LoVo (cell line): ENCODE measurements around the gene BTBD6.

ENCODE experiments used
- DNase-seq: peaks from one replicate; pipeline ENCODE4 v3.0.0-alpha.2; 2016; ENCODE audit warnings: low spot score

BTBD6 gene

DNA sequence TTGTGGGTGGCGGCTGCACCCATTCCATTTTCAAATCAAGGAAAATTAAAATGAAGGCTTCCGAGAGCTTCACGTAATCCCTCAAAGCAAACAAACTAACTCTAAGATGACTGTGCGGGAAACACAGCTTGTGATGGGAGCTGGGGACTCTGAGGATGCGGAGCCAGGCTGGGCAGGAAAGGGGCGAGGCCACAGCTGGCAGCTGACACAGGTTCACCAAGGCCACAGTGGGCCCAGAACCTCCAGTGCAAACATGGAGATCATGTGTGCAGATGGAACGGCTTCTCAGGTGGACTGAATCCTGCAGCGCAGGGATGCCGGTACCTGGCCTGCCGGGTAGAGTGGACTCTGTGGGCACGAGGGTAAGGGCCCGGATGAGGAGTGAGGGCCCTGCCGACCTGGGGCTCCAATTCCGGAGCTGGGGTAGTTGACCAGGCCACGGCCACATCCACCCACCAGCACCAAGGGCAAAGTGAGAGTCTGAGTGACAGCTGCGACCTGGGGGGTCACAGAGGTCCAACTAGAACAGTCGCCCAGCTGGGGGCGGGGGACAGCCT, 19.2 kb upstream of the BTBD6 start:
- DNase-seq, result no peak

DNA sequence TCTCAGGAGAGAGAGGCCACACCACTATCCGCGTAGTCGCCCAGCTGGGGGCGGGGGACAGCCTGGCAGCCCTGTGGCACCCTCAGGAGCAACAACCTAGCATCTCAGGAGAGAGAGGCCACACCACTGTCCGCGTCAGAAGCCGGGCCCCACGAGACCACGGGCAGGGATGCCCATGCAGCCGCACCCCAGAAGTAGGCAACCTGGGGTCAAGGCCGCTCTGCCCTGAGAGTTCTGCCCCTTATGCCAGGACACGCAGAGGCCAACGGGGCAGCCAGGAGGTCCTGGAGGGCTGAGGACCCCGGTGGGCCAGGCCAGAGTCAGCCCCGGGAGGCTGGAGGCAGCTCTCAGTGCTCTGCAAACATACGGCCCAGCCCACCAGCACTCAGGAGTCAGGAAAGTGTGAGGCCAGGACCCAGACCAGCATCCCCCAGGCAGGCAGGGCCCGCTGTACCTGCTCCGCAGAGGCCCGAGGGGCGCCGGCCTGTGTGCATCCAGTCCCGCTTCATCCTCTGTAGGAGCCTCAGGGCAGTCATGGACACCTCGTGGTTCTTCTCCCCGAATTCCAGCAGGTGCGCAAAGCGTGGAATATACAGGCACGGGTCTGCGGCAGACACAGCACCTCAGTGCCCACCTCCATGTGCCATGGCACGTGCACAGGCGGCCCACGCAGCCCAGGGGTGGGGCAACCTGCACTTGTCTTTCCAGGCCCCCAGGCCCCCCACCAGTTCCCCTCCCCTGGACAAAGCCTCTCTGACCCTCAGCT, 7.3 kb upstream of the BTBD6 start:
- DNase-seq, result no peak

DNA sequence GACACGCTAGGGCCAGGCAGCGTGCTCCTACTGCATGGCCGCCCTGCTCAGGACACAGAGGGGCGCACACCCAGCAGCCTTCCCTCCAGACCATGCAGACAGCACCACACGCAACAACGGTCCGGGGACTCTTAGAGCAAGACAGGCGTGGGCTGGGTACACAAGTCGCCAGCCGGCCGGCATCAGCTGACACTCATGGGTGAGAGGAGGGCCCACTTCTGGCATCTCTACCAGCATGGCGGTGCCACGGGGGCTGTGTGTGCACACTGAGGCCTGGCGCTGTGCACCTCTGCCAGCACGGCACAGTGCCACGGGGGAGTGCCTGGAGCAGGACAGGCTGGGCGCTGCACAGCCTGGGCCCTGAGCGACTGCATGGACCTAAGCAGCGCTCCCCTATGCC, 6.7 kb upstream of the BTBD6 start:
- no peak for DNase-seq

DNA sequence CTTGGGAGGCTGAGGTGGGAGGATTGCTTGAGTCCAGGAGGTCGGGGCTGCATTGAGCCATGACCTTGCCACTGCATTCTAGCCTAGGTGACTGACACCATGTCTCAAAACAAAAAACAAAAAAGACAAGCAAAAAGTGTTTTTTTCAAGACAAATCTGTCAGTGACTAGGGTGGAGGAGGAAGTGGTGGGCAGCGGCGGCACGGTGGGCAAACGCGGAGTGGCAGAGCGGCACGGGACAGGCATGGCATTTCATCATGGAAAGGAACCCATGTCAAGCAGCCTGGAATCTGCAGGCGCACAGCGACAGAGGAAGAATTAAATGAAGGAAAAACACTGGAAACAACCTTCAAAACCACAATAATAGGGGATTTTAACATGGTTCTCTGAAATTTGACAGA, 4.0 kb upstream of the BTBD6 start:
- no peak for DNase-seq

DNA sequence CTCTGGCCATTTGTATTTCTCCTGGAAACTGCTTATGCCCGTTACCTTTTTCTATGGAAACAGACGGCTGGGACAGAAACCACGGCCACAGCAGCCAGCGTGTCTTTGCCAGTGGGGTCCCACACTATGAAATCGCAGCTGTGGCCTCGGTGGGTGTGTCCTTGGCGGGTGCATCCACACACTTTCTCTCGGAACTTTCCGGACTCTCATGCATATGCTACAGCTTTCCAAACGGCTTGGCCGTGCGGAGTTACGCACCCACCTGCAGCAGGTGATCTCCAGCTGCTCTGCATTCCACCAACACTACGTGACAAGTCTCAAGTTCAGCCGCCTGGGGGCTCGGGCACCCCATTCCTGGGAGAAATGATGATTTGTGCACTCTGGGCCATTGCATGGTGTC, 1.3 kb upstream of the BTBD6 start:
- DNase-seq, result no peak

DNA sequence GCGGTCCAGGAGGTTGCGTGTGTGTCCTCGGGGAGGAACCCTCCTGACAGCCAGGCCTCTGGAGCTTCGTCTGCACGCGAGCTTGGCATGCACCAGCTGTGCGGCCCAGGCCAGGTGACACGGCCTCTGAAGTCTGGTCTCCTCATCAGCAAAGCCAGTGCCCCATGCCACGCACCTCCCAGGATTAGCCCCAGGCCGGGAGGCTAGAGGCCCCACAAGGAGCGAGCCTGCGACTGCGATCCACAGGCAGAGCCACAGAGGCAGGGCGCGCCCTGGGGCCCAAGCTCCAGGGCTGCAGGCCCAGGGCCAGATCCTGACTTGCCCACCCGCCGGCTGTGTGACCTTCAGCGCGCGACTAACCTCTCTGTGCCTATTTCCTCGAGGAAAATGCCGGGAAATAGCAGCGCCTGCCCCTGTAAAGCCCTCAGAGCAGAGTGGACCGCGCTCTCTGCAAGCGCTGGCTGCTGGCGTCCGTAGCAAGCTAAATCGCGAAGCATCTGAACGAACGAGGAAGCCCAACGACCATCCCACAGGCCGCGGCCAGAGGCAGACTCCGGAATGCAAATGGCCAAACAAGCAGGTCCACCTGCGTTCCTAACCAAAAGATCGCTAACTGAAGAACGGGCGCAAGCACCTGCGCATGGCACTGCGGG, 492 bp upstream of the BTBD6 start:
- no peak for DNase-seq

DNA sequence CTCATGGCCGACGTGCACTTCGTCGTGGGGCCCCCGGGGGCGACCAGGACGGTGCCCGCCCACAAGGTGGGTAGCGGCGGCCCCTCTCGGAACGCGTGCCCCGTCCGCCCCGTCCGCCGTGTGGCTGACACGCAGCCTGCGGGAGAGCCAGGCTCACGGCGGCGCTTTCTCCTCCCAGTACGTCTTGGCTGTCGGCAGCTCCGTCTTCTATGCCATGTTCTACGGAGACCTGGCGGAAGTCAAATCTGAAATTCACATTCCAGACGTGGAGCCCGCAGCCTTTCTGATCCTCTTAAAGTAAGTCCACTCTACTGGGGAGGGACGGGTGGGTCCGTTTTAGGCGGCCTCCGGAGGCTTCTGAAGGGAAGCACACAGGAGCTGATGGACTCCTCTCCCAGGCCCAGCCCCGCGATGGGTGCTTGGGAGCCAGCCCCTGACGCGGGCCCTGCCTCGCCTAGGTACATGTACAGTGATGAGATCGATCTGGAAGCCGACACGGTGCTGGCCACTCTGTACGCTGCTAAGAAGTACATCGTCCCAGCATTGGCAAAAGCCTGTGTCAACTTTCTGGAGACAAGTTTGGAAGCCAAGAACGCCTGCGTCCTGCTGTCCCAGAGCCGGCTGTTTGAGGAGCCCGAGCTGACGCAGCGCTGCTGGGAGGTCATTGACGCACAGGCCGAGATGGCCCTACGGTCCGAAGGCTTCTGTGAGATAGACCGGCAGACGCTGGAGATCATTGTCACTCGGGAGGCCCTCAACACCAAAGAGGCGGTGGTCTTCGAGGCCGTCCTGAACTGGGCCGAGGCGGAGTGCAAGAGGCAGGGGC, 1.1 kb downstream of the BTBD6 start:
- peak; percentile 22 for DNase-seq

DNA sequence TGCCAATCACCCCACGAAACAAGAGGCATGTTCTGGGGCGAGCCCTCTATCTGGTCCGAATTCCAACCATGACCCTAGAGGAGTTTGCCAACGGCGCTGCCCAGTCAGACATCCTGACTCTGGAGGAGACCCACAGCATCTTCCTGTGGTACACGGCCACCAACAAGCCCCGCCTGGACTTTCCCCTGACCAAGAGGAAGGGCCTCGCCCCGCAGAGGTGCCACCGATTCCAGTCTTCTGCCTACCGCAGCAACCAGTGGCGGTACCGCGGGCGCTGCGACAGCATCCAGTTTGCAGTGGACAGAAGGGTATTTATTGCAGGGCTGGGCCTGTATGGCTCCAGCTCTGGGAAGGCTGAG, 1.7 kb downstream of the BTBD6 start:
- DNase-seq, result no peak

DNA sequence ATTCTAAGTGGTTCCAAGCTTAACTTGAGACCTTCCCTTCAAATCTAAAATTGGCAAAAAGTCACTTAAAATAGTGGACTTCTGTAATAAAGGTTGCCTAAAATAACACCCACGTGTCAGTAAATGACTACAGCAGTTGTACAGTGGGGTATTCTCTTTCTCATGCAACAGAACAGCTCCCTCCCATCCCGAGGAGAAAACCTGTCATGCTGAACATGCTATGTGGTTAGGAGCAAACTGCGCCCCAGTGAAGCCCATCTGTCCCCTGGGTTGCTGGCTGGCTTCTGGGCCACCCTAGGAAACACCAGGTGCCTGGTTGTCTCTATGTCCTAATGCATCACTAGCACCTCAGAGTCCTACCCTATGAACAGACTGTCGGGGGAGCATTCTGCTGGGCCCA, 2.7 kb downstream of the BTBD6 start:
- DNase-seq, result no peak

DNA sequence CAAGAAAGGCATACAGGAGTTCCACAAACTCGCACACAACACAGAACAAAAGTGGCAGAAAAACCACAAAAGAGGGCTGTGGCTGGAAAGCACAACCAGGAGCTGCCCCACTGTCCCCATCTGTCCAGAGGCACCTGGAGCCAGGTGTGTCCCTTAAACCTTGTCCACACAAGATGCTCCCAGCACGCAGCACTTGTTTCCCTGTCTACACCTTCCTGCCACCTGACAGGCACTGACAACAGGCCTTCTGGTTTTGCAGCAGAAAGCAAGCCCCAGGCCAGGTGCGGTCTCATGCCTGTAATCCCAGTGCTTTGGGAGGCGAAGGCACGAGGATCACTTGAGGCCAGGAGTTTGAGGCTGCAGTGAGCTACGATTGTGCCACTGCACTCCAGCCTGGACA, 3.6 kb downstream of the BTBD6 start:
- no peak for DNase-seq

DNA sequence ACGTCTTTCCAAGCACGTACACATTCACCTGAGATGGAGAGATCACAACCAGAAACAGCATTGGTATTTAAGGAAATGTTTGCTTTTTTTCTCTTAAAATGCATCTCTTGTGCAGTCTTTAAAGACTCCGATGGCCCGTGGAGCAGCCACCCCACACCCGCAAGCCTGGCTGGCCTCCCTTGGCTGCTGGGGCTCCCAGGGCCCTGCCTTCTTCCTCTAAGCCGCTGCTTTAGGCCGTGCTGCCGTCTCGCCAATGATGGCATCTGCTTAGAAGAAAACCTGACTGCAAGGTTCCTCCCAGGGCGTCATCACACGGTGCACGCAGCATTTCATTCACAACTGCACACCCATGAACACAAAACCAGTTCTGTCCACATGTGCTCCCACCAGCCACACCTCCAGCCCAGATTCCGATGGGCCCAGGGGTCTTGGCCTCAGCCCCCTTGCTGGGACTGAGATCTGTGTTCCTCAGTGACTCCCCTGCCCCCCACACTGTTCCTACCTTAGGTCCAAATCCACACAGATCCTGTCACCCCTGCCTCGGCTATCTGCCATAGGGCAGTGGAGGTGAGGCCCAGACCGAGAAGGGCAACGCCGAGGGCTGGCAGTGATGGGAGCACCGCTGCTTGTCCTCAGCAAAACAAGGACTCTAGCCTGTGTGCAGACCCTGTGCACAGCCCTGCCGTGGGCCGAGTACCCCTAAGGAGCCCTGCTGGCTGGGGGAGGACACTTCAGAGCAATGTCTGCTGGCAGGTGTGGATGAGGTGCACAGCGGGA, 4.4 kb downstream of the BTBD6 start:
- no peak for DNase-seq

DNA sequence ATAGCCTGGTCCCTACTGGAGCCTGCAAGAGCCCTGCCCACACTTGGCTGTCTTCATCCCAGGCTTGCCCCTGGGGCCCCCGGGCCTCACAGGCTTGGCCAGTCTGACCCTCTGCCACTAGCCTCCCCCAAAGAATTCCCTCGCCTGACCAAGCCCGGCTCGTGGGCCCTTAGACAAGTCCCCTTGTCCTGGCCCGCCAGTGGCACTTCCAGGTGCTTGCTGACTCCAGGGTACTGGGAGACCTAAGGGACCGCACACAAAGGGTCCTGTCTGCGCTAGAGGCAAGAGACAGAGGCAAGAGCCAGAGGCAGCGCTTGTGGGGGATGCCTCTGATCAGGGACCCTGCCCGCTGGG, 5.0 kb downstream of the BTBD6 start:
- DNase-seq, result no peak

DNA sequence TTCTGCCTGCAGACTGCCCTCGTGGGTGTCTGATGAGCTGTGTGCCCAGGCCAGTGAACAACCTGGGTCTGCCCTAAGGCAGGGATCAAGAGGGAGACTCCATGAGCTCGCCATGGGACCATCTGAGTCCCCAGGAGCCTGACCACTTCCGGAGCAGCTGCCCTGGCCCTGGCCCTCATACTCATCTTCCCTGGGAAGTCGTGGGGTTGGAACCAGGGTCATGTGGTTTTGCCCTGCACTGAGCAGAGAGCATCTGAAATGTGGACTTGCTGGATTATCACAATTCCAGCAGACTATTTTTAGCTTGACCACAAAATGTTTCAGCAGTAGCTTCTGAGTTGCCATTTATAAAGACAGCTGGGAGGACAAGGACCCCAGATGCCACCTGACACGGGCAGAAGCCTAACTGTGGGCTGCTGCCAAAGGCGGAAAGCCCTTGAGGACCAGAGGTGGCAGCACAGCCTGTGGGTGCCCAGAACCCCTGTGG, 6.7 kb downstream of the BTBD6 start:
- no peak for DNase-seq

DNA sequence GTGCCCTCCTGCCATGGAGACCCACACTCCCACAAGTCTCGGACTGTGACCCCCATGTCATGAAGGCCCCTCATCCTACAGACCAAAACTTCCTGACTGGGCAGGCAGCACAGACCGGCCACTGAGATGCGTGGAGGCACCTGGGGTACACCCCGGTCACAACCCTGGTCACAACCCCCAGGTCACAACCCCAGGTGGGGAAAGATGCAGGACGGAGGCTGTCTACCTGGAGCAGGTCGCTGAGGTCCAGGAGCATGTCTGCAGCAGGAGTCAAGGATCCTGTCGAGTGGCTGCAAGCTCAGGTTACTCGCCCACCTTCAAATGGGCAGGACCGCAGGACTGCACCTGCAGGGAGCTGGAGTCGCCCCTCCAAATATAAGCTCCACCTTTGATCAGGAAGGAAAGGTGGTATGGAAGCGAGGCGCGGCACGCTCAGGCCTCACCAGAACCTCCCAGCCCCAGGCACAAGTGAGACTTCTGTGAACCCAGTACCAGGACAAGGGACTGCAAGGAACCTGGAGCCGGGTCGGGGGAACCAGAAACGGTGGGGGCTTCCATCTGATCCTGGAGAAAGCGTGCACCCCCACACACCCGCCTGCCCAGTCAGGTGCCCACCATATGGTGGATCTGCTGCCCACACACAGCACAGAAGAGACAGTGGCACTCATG, 8.1 kb downstream of the BTBD6 start:
- no peak for DNase-seq

DNA sequence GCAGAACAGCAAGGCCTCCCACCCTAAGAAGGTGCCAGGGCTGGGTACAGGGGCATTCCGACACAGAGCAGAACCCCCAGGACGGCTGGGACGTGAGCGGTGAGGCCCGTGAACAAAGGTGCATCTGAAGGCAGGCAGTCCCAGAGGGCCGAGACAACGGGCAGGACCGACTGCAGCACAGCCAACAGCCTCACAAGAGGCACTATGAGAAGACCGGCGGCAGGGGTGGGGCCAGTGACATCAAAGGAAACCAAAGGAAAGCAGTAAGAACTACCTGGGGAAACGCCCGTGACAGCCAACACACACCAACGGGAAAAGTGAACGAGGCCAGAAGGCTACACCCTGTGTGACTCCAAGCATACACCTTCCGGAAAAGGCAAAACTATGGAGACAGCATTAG, 9.1 kb downstream of the BTBD6 start:
- no peak for DNase-seq

DNA sequence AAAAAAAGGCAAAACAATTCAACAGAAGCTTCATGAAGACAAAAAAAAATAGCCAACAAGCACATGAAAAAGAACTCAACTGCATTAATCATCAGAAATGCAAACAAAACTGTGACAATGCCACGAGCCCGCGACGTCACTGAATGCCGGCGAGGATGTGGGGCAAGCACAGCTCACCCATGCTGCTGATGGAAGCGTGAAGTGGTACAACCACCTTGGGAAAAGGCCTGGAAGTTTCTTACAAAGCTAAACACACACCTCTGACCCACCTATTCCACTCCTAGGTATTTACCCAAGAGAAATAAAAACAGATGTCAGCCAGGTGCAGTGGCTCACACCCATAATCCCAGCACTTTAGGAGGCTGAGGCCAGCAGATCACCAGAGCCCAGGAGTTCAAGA, 10.5 kb downstream of the BTBD6 start:
- no peak for DNase-seq

DNA sequence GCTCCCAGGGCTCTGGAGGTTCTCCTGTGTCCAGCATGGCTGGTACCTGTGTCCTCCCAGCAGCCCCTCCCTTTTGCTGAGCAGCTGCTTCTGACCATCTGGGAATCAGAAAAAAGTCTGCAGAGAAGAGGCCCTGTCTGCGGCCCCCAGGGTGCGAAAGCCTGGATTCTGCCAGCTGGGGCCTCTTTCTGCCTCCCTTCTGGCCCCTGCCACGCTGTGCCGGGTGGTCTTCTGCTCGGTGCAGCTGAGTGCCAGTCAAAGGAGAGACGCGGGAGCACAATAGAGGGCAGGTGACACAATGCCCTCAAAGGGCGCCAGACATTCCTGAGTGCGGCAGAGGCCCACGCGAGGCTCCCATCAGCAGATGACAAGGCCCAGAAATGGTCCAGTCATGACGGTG, 12.6 kb downstream of the BTBD6 start:
- no peak for DNase-seq

DNA sequence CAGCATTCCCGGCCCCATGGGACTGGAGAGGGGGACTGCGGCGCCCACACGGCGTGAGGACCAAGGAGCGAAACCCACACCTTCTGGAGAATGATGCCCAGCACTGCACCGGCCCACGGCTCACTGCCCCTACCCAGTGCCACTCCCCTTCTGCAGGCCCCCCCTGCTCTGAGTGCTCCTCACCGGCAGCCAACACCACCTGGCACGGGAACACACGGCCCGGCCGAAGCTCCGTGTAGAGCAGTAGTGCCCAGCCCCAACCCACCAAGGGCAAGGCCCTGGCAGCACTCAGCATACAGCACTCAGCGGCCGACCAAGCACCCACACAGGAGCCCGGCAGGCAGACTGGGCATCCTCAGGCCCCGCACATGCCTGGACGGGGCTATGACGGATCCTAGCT, 13.4 kb downstream of the BTBD6 start:
- no peak for DNase-seq

DNA sequence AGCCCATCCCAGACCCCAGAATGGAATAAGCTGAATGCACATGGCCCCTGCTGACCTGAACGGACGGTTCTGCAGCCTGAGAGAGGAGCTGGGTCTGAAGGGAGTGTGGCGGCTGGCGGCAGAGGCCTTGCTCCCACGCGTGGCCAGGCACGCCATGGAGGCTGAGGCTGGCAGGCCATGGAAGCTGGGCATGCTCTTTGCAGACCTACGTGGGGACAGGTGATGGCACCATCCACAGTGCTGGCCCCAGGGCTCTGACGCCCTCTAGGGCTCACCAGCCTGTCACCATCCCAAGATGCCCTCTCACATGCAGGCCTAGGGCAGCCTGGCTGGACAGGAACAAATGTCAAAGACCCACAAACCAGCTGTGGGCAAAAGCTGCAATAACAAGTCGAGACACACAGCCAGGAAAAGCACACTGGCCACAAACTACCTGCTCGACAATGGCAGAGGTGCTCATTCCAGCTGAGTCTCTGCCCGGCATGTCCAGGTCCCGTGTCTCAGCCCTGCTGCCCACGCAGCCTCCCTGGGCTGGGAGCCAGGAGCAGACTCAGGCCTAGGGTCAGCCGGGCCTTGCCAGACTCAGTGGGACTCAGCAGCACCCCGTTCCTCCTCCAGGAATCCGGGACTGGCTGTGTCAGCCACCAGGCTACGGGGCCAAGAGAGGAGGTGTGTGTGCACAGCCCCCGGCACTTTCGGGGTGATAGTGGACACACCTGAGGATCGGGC, 19.7 kb downstream of the BTBD6 start:
- DNase-seq, result no peak

DNA sequence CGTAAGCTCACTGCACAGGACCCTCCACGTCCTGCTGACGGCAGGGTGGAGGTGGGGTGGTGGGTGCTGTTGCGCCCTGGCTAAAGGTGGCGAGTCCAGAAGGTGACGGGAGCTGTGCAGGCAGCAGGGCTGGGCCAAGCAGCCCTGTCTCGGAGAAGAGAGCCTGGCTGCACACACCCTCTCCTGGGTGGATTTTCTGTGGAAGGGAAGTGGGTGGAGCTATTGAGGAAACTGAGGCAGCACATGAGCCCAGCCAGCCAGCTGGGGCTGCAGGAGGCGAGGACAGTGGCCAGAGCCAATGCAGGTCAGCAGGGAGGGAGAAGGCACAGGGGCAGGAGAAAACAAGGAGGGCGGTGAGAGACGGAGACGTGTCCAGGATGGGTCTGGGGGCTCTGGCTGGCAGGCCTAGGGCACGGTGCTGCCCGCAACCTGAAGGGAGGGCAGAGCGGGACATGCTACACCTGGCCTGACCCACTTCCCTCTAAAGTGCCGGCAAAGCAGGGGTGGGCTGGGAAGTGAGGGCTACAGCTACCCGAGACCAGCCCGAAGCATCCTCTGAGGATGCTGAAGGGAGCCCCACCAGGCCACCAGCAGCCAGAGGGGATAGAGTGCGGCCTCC, 20.5 kb downstream of the BTBD6 start:
- DNase-seq, result no peak
